HG02678 (cell line): ENCODE measurements around the gene TTC17.
"Not testable (repeated sequence)": the region's sequence is repeated elsewhere in the genome, so short reads cannot be mapped to it uniquely, and the experiment has no call there.

Experiments
- ATAC-seq: cut with Tn5 transposase; IDR thresholded peaks from one replicate; pipeline ENCODE4 v1.9.1; 2021; ENCODE audit warnings: mild to moderate bottlenecking, moderate library complexity; ENCODE audit not compliant: unreplicated experiment

Gene TTC17

DNA sequence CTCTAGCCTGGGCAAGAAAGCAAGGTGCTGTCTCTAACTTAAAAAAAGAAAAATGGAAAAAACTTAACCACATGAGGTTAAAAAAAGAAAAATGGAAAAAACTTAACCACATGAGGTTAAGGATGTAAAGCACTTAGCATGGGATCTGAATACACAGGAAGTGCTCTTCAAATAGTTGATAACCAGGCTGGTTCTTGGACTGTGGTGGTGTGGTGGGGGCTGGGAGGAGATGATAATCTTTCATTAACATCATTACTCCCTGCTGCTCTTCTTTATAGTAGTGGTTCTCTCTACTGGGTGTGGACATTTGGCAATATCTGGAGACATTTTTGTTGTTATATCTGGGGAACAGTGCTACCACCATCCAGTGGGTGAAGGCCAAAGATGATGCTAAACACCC is 88.4 kb downstream of the TTC17 start:
- ATAC-seq = no peak

DNA sequence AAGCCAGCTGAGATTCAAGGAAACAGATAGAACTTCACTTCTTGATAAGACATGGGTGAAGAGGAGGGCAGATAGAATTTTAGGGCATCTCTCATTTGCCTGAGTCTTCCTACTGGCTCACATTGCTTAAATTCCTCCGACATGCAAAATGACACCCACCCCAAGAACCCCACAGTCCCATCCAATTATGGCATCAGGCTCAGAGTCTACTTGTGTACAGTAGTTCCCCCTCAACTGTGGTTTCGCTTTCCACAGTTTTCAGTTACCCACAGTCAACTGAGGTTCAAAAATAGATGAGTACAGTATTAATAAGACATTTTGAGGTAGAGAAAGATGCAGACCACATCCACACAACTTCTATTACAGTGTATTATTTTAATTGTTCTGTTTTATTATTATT is 99.8 kb downstream of the TTC17 start:
- no peak for ATAC-seq

DNA sequence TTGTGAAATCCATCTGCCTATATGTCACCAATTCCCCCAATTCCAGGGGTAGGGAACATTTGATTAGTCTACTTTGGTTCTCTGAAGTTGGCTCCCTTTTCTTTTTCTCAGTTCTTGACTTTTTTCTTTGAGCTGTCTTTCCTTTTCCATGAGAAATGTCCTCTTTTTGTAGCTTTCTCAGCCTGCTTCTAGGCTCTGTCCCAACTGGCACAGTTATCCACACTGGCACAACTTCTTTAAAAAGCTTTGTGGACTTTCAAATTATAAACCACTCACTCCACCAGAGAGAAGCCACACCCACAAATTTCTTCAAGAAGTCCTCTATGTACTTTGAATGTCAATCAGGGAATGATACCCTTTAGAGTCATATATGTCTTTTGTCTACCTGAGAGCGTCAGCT is 100.5 kb downstream of the TTC17 start:
- ATAC-seq = no peak

DNA sequence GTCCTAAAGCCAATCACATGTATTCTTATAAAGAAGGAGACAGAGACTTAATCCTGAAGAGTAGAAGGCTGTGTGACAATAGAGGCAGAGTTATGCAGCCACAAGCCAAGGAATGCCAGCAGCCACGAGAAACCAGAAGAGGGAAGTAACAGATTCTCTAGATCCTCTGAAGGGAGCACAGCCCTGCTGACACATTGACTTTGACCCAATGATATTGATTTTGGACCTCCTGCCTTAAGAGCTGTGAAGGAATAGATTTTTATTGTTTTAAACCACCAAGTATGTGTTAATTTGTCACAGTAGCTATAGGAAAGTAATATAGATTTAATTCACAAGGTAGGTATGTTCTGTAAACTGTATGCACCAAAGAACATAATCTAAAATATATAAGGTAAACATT is 103.6 kb downstream of the TTC17 start:
- no peak for ATAC-seq

DNA sequence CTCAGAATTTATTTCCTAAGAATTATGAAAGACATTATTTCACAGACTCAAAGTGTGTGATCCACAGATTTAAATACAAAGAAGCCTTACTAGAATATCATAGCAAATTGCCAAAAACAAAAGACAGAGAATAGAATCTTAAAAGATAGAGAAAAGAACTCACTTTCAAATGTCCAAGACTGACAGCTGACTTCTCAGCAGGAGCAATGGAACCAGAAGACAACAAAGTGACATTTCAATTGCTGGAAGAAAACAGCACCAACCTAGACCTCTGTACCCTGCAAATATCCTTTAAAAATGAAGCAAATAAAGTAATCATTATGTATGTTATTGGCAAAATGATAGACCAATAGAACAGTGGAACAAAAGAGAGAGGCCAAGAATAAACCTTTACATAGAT is 109.2 kb downstream of the TTC17 start:
- no peak for ATAC-seq

DNA sequence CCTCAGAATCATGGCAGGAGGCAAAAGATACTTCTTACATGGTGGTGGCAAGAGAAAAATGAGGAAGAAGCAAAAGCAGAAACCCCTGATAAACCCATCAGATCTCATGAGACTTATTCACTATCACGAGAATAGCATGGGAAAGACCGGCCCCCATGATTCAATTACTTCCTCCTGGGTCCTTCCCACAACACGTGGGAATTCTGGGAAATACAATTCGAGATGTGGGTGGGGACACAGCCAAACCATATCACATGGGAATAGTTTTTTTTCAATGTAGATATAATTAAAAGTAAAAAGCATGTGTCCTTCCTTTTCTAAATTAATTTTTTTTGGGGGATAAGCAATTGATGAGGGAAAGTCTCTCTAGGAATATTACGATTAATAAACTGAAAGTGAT is 118.8 kb downstream of the TTC17 start:
- ATAC-seq = not testable (repeated sequence)

DNA sequence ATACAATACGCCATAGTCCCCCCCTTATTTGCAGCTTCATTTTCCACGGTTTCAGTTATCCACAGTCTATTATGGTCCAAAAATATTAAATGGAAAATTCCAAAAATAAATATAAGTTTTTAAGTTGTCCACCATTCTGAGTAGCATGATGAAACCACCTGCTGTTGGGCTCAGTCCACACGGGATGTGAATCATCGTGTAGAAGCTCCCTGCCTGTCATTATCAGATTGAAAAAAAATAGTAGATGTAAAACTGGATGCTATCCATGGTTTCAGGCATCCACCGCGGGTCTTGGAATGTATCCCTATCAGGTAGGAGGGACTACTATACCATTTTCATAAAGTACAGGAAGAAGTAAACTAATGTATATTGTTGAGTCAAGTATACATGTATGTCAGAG is 127.4 kb downstream of the TTC17 start:
- ATAC-seq = no peak

DNA sequence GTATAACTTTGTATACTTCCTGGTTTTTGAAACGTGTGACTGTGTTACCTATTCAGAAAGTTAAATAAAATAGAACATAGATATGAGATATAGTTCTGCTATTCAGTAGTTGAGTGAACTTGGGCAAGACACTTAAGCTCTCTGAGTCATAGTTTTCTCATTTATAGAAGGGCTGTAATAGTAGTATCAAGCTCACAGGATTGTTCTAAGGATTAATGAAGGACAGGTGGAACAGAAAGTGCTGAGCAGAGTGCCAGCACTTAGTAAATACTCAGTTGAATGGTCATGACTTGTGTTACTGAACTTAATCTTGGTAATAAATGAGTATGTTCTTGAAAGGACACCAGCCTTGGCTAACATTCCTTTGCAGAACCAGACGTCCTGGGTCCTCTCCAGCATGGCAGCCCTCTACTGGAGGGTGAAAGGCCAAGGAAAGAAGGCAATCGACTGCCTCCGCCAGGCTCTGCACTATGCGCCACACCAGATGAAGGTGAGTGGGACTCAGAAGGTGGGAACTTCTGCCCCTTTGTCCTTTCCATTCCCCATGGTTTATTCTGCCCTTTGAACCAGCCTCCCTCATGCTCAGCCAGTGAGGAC is 131.2 kb downstream of the TTC17 start:
- ATAC-seq = no peak

DNA sequence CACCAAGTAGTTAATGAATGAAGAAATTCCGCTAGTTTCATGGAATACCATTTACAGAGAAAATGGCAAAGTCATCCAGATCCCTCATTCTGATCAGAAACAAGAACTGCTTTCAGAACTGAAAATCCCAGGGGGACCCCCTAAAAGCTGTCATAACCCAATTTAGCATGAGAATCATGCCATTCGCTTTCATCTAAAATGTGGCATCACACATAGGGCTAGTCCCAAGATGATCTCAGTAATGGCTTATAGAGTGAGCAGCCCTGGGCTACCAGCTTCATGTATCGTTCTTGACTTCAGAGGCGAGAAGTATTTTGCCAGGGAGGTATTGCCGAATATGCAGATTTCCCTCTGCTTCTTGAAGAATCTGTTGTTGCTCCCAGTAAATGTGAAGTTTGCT is 134.0 kb downstream of the TTC17 start:
- ATAC-seq = no peak

DNA sequence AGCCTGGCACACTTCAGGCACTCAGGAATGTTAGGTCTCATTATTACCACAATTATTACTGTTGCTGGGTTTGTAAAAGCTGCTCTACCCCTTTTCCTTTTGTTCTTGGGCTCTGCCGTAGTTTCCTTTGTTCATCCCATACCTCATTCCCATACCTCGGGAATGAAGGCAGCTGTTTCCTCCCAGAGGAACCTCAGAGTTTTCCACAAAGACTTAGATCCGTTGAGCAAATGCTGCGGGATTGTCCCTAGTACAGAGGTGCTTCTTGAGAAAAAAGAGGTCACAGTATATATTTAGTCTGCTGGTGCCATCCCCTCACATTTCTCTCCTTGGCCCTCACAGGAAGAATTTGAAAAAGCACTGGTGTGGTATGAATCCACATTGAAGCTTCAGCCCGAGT is 134.7 kb downstream of the TTC17 start:
- ATAC-seq = no peak

DNA sequence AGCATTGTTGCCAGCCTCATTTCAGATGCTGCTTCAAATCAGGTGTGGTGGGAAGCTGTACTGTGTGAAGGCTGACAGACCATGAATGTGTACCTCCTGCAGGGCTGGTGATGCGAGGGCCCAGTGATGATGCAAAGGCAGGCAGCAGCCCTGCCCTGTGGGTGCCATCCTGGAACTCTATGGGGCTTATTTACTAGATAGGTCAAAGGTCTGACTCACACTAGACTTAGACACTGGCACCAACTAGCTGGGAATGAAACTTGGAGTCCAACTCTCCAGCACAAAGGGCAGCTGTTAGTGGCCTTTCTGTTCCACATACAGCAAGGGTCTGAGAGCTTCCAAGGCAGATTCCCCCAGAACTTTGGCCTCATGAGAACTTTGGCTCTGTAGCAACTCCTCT is 138.4 kb downstream of the TTC17 start:
- ATAC-seq = no peak

DNA sequence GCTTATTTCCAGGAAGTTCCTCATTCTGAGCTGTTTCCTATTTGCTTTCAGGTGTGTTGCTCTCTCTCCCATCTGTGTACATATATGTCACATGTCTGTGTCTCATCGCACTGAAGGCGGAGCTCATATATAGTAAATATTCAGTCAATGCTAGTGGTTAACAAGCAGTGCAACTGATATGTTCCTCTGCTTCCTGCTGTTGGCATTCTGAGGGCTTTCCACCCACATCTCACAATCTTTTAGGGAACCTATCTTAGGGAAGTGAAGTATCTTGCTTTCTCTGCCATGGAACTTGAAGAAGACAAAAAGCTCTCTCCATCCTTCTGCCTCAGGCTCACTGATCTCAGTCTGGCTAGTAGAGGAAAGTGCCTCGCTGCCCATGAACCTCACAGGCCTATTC is 139.8 kb downstream of the TTC17 start:
- ATAC-seq = no peak

DNA sequence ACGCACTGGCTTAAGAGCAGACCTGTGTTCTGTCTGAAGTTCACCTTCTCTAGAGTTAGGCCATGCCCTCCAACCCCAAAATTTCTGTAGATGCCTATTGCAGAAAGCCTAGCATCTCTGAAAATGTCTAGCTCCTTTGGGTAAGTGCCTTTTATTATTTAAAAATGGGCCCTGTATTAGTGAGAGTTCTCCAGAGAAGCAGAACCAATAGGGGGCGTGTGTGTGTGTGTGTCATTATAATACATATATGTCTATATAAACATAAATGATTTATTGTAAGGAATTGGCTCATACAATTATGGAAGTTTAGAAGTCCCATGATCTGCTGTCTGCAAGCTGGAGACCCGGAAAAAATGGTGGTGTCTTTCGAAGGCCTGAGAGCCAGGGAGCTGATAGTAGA is 144.7 kb downstream of the TTC17 start:
- no peak for ATAC-seq

DNA sequence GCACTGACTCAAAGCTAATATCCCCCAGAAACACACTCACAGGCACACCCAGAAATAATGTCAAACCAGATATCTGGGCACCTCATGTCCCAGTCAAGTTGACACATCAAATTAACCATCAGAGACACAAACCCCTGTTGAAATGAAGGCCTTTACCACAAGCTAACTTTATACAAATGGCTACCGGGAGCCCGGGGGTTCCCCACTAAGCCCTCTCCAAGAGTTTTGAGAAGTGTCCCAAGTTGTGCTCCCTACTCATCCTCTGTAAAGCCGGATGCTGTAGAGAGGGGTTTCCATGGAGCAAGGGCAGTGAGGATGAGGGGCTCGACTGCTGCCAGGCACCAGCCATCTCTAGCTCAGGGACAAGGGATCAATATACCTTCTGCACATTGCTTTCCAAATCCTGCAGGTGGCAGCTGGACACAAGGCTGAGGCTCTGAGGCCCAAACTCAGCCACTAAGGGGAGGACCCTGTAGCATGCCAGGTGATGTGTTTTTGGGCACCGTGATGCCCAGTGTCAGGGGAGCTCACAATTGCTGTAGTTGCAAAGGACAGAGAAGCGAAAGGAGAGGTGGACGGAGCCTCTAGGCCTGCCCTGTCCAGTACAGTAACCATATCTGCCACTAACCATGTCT is 145.7 kb downstream of the TTC17 start:
- ATAC-seq = no peak

DNA sequence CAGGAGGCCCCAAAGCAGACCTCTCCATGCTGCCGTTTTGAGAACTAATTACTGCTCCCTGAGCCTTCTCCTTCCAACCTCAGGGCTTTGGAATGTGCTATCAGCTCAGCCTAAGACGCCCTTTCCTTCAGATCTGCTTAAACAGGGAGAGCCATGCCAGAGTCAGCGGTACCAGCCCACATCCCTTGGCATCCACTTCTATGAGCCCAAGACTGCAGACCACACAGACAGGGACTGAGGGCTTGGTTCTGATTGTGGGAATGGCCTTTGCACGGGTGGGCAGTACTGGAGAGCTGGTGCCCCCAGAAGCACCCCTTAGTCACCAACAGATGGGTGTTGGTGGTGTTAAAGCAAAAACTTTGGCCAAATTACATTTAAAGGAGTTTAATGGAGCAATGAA is 146.5 kb downstream of the TTC17 start:
- no peak for ATAC-seq

DNA sequence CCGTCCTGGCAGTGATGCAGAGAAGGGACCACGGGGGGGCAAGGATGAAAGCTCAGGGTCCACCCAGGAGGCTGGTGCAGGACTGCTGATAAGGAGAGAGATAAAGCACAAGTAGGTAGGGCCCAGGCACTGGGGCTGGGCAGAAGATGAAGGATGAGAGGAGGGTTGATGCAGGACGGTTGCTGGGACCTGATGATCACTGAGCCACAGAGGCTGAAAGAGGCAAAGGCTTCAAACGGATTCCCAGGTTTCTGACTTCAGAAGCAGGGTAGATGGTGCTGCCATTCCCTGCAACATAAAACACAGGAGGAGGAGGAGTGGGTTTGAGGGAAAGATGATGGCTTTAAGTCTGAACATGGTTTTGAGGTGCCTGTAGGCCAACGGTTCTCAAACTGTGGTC is 148.5 kb downstream of the TTC17 start:
- no peak for ATAC-seq

DNA sequence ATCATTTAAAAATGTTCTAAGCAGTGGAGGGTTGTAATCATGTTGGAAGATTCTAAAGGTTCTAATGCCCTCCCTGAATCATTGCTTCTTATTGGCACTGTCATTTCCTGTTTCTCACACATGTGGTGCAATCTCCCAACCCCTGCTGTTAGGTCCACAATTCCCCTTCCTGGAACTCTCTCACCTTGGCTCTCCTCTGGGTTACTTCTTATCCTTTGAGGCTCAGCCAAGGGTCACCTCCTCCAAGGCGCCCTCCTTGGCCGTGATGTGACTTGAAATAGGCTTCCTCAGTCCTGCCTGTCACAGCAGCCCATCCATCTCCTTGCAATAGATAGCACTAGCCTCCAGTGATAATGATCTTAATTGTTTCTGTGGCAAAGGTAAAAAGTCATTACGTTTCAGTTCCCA is 149.8 kb downstream of the TTC17 start:
- no peak for ATAC-seq

DNA sequence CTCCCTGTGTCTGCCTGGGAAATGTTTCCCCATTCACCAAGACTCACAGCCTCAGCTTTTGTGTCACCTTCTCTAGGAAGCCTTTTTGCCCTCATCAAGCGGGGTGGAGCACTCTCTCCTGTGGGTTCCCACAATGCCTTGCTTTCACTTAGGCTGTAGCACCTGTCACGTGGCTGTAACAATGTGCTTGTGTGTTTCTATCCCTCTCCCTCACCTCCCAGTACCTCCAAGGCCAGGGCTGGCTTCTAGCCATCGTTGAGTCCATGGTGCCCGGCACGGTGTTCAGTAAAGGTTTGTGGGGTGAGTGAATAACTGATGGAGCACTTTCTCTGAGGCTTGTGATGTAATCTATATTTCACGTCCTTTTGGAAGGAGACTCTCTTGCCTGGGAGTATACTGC is 153.2 kb downstream of the TTC17 start:
- no peak for ATAC-seq

DNA sequence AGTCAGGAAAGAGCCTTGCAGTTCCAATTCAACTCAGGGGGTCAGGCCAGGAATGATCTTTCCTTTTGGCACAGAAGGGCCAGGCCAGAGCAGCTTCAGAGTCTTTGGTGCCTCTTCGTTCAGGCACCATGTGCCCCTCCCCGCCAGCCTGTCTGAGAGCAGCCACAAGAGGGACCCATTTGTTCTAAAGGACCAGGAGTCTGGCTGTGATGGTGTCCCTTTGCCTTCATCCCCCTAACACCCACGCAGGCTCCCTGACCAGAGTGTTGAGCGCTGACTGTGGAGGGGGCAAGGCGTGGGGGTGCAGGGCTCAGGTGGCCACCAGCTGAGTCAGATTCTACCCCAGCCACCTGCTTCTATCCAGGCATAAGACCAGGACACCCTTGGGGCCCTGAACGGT is 156.4 kb downstream of the TTC17 start:
- no peak for ATAC-seq

DNA sequence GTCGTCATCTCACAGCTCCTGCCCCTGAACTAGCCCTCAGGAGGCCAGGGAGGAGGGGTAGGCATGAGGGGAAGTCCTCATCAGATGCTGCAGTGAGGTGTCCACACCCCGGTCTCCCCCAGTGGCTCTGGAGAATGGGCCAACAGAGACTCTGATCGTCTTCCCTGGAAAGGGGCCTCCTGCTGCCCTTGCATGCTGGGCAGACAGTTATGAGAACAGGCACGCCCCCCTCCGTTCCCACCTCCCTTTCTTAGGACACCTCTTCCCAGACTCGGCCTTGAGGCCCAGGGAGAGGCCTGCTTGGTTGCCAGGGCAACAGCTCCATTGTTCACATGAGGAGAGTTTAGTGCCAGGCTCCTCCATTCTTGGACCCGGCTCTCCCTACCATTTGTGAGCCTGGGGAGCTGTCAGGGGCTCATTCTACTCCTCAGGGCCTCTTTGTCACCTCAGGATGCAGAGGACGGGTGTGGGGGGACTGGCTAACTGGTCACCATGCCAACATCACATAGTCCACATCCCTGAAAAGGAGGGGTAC is 157.7 kb downstream of the TTC17 start:
- ATAC-seq = no peak

DNA sequence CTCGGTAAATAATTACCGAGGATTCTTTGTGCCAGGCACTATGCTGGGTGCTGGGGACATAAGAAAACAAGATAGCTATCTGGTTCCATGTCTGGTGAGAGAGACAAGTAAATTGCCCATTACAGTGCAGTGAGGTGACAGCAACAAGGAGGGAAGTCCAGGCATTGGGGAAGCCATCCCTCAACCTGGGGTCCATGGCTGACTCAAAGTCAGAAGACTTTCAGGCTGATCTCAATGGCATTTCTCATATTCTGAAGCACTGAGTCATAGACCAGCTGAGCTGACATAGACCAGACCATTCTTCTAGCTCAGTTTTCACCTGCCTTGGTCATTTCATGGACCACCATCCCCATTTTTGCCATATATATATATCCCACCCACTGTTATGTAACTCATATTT is 158.8 kb downstream of the TTC17 start:
- no peak for ATAC-seq

DNA sequence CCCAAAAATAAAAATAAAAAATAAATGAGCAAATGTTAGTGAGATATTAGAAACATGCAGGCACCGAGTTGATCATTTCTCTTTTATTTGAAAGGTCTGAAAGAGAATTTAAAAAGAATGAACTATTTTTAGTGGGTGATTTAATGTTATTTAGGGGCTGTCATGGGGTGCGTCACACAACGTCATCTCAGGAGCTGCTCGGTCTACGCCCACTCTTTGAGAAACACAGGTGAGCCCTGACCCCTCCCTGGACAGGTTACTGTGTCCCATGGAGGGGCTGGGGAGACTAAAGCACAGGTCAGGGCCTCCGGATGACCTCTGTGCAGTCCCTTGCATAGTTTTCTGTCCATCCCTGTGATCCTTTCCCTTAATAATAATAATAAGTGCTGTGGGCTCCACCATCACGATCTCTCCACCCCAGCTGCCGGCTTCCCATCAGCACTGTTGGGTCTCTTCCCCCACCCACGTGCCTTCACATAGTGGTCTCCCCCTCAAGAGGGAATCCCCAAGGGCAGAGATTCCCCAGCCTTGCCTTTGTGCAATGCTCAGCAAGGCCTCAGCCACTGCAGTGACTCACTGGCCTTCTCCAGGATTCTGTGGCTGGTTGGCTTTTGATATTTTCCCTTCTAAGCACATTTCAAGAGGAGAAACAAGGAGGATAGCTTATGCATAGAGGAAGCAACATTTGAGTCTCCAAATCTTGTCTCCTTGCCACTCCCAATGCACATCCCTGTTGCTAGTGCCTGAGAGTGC is 159.9 kb downstream of the TTC17 start:
- ATAC-seq = no peak
